IPS-NIHi7 (cell line): ENCODE measurements around the gene TMEM11.
A peak's percentile ranks its signal among the peaks of the same experiment; 100 is the strongest.
"Not testable (repeated sequence)": the region's sequence is repeated elsewhere in the genome, so short reads cannot be mapped to it uniquely, and the experiment has no call there.

ENCODE experiments used
- DNase-seq: peaks from one replicate; pipeline ENCODE4 v3.0.0; 2012; ENCODE audit warnings: mixed read lengths; ENCODE audit errors: extremely low spot score

Gene TMEM11

DNA sequence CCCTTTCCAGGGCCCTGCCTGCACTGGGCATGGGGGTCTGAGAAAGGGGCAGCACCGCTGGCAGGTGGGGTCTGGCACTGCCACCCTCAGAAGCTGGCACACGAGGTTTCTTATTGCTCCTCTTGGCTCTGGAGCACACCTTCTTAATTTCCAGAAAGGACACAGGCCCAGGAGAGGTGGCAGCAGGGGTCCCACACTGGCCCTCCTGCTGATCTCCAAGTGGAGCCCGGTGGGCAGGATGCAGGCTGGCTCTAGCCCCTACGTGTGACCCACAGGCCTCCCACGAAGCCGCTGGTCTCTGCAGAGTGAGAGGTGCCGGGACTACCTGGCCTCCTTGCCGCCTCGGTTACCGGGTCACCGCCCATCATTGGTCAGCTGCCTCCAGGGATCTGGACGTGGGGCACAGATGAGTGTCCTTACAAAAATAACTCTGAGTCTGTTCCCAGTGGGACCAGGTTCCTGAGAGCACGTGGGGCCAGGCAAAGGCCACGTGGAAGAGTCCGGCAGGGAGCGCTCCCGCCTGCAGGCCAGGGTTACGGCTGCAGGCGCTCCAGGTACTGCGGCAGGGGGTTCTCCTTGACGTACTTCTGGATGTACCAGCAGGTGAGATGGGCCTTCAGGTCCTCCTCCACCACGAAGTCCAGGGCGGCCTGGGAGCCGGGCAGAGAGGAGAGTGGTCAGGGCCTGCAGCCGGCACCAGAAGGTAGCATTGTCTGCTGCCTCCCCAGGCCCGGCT lies 29.0 kb upstream of the TMEM11 start:
- no peak for DNase-seq

DNA sequence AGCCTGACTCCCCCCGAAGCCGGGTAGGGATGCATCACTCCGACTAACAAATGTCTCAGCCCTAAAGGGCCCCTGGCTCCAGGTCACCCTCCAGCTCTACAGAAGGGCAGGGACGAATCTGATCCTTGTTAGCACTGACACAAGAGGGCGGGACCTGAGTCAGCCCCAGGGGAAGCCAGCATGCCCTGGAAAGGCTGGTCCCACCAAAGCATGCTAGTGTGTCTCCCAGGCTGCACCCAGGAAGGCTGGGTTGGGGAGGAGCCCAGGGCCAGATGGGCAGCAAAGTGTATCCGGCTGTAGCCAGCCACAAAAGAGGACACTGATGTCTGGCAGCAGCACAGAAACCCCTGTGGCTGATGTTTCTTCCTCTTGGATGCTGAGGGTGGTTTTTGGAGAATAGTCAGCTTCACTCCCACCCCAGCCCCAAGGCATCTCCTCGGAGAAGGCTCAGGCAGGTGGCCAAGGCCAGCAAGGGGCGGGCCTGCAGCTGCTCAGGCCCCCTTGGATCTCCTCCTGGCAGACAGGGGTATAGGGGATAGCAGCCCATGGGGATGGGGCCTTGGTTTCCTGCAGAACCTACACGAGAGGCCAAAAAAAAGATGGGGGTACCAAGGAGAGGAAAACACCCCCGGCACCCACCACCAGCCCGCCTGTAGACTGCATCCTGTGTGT lies 28.2 kb upstream of the TMEM11 start:
- DNase-seq: no peak

DNA sequence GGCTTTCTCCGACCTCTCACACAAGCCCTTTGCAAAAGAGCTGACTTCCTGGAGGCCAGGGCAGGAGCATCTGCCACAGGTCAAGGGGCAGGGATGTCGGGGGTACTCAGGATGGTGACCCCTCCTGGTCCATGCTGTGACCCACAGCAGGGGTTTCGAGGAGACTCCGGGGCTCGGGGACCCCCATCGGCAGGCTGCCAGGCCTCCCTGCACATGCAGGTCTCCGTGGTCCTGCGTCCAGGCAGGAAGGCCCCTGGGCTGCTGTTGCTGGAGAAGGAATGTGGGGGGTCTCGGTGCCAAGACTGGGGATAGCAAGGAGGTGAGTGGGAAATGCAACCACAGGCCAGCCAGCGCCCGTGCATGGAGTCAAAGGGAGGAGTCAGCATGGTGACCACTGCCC lies 27.6 kb upstream of the TMEM11 start:
- no peak for DNase-seq

DNA sequence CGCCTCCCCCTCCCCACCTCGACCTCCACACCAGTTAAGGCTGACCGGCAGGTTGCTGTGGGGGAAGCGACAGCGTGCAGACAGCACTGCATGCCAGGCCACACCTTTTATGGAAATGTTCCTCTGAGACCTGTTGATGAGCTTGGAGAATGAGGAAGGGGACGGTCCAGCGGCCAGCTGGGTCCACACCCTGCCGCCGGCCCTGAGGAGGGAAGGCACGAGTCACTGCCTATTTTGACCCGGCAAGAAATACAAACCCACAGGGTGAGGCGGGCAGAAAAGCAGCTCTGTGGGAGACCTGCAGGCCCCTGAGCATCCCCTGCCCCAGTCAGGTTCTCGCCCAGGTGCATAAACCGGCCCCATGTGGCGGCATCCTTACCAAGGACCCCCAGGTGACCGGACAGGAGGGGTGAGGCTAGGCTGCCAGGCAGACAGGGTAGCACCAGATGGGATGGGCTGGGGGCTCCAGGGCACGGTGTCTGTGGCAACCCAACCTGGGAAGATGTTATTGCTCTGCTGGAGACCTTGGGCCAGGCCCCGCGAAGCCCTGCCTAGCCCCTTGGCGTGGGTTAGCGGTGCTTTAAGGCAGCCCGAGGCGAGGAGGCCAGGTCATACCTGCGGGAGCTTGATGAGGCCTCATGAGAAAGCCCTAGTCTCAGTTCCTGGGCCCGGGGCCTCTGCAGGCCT lies 26.6 kb upstream of the TMEM11 start:
- no peak for DNase-seq

DNA sequence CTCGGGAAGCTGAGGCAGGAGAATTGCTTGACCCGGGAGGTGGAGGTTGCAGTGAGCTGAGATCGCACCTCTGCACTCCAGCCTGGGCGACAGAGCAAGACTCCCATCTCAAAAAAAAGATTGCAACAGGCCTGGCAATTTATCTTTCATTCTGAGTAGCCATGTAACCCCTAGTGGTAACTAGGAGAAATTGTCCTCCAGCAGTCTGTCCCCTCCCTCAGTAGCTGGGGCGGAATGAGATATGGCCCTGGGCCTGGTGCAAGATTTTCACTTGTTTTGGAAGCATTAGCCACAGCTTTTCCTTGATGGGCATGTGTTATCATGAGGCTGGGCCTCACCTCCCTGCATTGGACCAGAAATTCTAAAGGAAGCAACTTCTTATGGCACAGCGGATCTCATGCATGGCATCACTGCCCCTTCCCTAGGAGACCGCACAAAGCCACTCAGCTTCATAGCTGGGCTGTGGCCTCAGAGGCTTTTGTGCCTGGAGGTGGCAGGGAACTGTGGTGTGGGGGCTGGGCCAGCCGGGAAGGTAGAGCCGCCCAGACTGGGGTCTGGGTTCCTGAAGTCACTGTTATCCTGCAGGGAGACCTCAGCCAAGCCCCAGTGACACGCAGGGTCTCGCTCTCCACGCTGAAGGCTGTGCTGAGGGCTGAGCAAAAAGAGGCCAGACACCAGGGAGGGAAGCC lies 25.9 kb upstream of the TMEM11 start:
- peak; percentile 70 for DNase-seq

DNA sequence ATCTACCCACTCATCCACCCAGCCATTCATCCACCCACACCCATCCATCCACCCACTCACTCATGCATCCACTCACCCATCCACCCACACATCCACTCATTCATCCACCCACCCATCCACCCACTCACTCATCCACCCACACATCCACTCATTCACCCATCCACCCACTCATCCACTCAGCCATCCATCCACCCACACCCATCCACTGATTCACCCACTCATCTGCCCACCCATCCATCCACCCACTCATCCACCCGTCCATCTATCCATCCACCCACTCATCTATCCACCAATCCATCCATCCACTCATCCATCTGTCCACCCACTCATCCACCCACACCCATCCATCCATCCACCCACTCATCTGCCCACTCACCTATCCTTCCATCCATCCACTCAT lies 22.0 kb upstream of the TMEM11 start:
- no peak for DNase-seq

DNA sequence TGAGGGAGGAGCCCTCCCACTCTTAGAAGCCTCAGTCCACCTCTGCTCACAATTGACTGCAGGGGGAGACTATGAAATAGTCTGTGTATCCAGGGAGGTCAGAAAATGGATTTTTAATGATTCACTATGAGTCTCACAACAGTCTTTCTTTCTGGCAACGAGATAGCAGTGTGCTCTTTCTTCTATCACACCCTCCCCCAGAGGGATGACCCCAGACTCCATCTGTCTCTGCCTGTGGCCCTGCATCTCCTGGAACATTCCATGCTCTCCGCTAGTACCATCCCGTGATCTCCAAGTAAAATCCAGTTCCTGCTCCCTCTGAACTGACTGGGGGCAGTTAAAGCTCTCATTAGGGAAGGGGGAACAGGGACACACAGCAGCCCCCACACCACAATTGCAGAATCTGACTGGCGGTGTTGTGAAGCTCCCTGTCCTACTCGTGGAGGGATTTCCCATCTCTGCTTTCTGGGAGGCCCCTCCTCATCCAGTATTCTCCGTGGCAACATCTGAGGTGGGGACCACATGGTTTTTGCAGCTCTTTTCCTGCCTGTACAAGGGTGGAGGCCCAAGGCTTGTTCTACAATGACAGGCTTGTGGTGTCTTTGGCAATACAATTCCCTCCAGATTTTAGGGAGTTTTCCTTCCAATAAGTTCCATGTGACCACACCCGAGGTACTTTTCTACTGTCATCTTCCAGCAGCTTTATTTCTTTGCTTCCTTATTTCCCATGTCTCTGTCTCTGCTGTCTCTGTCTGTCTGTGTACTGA lies 19.8 kb upstream of the TMEM11 start:
- no peak for DNase-seq

DNA sequence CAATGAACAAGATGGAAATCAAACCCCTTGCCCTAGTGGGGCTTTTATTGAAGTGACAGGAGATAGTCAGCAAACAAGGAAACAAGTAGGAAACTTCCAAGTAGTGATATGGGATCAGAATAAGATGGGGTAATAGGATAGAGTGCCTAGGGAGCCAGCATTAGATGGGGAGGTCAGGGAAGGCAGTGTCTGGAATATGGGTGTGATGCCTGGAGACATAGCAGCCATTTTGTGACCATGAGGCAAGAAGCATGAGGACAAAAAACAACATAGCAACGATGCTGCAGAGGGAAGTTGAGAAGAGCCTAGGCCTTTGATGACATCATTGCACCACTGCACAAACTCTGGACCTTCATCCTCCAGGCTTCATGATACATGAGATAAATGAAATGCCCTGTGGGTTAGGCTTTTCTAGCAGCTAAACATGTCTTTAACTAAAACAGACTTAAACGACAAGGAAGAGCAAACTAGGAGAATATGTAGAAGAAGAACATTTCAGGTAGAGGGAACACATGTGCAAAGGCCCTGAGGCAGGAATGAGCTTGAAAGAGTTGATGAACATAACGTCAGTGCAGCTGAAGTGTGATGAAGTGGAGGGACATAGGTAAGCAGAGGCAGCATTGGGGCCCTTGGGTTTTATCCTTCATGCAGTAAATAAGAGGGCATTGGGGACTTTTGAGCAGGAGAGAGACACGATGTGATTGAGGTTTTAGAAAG lies 18.2 kb upstream of the TMEM11 start:
- DNase-seq: no peak

DNA sequence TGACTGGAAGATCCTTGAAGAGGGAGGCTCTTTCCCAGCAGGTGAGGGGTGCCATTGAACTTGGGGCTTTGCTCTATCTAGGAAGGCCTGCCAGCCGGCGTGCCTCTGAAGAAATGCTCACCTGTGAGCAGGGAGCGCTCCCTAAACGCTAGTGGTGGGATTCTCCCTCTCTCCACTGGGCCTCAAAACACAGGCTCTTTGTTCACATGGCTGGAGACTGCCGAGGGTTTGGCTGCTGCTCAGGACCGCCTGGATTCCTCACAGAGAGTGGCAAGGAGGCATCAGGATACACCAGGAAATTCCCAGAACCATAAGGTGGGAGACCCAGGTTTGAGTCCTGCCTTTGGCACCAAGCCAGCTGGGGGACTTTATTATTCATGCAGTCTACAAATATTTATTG lies 17.6 kb upstream of the TMEM11 start:
- DNase-seq: no peak

DNA sequence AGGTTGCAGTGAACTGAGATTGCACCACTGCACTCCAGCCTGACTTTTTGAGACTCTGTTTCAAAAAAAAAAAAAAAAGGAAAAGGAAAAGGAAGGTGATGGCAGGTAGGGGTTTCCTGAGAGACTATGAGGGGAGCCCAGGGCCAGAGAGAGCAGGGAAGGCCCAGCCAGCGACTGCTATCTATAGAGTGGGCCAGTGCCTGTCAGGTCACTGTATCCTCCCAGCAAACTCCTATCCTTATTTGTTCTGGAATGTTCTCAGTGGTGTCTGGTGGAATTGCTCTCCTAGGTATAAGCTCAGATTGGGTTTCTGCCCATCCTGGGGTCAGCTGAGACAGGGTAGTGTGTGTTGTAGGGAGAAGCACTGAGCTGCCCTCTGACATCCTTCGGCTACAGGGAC lies 14.9 kb upstream of the TMEM11 start:
- no peak for DNase-seq

DNA sequence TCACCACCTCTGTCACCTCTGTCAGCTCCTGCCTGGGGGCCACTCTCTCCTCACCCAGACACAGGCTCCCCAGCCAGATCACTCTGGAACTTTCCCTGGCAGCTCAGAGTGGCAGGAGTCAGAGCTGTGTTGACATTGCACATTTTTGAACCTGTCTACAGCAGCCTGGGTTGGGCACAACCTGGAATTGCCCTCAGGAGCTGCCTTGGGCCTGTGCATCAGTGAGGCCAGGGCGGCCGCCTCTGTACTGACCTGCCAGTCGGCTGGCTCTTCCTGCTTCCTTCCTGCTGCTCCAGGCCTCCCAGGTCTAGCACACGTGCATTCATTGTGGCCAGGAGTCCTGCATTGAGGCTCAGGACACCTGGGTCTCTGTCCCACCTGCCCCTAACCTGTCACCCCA lies 14.2 kb upstream of the TMEM11 start:
- DNase-seq: no peak

DNA sequence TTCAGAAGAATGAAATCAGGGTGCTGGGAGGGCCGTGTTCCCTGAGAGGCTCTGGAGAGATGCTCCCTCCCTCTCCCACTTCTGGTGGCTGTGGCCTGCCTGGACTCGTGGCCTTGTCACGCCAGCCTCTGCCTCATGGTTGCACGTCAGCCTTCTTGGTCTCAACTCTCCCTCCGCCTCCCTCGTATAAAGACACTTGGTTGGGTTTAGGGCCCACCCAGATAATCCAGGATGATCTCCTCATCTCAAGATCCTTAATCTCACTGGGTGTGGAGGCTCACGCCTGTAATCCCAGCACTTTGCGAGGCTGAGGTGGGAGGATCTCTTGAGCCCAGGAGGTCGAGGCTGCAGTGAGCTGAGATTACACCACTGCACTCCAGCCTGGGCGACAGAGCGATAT lies 13.3 kb upstream of the TMEM11 start:
- DNase-seq: not testable (repeated sequence)

DNA sequence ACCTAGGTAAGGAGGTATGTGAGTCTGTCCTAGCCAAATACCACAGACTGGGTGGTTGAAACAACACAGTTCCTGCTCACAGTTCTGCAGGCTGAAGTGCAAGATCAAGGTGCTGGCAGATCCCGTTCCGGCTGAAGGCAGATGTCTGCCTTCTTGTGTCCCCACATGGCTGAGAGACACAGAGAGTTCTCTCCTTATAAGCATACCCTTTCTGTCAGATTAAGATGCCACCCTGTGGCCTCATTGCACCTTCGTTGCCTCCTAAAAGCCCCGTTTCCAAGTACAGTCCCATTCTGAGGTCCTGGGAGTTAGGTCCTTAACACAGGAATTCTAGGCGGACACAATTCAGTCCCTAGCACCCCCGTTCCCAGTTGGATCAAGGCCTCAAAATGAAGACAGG lies 9.1 kb upstream of the TMEM11 start:
- no peak for DNase-seq

DNA sequence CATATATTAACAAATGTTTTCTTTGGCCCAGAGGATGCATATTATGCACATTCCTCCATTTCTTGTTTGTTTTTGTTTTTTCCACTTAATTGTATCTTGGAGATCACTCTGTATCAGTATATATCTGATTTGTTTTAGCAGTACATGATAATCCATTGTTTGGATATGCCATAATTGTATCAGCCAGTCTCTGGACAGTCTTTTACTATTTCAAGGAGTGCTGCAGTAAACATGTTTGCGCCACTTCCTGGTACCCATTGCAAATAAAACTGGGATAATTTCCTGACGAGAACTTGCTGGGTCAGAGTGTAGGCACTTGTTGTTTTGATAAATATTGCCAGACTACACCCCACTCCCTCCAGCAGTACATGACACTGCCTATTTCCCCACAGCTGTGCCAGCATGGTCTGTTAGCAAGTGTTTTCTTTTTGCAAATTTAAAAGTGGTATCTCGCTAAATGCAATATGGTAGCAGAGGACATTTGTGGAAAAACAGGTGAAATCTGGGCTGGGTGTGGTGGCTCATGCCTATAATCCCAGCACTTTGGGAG lies 4.9 kb upstream of the TMEM11 start:
- no peak for DNase-seq

DNA sequence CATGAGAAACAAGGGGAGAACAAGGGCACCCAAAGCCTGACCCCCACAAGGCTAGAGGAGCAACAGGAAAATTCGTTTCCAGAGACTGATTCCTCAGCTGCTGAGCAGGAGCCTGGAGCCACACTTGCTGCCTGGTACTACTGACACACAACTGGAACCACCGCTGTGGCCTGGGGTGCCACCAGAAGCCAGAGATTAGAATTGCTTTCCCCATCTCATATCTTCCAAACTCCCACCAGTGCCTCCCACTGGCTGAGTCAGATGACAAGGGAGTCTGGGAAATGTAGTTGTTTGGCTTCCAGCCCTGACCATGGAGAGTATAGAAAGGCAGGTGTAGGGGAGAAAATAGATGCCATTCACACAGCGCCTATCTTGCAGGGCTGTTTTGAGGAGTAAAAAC lies 4.1 kb upstream of the TMEM11 start:
- DNase-seq: peak; percentile 59

DNA sequence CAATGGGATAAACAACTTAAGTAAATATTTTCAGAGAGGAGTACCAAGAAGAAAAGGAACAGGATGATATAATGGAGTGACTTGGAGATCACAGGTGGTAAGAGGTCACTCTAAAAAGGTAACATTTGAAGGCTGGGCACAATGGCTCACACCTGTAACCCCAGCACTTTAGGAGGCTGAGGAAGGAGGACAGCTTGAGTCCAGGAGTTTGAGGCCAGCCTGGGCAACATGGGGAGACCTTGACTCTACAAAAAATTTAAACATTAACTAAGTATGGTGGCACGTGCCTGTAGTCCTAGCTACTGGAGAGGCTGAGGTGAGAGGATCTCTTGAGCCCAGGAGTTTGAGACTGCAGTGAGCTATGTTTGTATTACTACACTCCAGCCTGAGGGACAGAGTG lies 3.4 kb upstream of the TMEM11 start:
- no peak for DNase-seq

DNA sequence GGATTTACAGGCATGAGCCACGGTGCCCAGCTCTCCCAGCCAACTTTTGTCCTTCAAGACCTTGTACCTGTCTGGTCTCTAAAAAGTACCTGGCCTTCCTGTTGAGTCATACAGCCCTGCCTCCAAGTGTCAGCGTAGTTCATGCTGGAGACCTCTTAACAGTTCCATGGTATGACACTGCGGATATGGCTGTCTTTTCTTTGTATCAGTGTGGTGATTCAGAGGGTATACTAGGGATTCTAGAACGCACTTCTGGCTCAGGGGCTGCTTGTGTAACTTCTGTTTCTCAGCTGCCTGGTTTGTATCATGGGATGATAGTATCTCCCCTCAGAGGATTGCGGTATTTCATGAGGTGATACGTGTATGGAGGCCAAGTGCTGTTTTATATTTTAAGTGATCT lies 2.0 kb upstream of the TMEM11 start:
- DNase-seq: no peak

DNA sequence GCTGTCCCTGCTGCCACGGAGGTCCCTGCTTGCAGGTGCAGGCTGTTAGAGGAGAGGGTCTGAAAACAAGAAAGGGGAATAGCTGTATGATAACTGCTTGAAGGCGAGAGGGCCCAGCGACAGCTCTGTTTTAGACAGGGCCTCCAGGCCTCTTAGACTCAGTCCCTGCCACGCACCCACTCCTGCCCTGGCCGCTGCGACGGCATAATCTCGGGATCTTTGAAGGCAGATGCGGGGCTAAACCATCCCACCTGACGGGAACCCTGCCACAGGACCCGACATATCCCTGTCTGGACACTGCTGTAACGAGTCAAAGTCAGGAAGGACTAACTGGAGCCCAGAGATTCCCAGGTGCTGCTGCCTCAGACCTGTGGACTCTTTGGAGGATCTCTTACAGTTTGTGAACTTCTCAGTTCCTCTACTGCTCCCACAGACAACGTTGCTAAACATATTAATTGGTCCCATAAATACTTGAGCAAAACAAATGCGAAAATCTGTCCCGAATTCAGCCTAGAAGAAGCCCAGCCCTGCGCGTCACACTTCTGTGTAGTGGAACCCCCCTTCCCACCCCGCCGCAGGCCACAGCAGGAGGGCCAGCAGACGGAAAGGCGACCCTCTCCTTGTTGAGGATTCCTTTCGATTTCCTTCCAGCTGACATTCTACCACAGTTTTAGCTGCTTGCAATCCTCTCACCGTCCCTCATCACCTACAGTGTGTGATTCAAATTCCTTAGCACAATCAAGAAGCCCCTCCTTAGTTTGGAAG lies 998 bp upstream of the TMEM11 start:
- DNase-seq: peak; percentile 58

DNA sequence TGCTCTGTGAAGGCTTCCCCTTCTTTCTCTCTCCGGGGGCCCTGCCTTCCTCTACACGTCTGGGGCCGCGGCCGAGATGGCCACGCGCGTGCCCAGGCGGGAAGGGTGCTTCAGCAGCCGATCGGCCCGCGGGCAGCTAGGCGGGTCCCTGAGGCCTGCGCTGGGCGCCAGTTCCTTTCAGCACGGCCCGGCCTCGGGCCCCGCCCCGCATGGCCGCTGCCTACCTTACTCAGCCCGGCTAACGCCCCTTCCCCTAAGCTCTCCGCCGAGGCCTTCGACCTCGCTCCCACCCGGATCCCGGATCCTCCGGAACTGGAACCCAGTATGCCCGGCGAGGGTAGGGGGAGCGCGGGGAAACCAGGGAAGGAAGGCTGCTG lies 335 bp downstream of the TMEM11 start:
- peak; percentile 53 for DNase-seq
